Measurements from ENCODE around the gene WDR18. TPM values are rescaled to one million over a fixed set of nuclear protein-coding genes. Genes with fewer than 3 reads are reported as not detected.

Gene WDR18
- 37.1 and 127 TPM in 2 replicates for total RNA-seq (ENCODE audit: low replicate concordance)

GRCh38 chr19:984165-984967 is at the start of gene WDR18:
Gene WDR18 (plus strand): TSS chr19:984345. CDS start chr19:984354, 9 bp downstream.

GRCh38 chr19:1000095-1000494 is 15.9 kb downstream of the WDR18 start, which contains the start of gene GRIN3B:
Gene GRIN3B (plus strand): TSS chr19:1000419. CDS start chr19:1000438, 19 bp downstream.

GRCh38 chr19:1020868-1021425 is 36.8 kb downstream of the WDR18 start, which contains the start of gene TMEM259:
Gene TMEM259 (minus strand): TSS chr19:1021123. CDS start chr19:1020996, 127 bp downstream.

GRCh38 chr19:1025960-1026782 is 42.0 kb downstream of the WDR18 start, which contains the start of gene CNN2:
Gene CNN2 (plus strand): TSS chr19:1026608. CDS start chr19:1026662, 54 bp downstream.

GRCh38 chr19:1039646-1040475 is 55.7 kb downstream of the WDR18 start, which contains the start of gene ABCA7:
Gene ABCA7 (plus strand): TSS chr19:1040107. CDS start chr19:1041362, 1,255 bp downstream.

Other genes starting within 250 kb of the WDR18 start
- gene MISP, start 233.2 kb upstream of the WDR18 start, total RNA-seq (ENCODE audit: low replicate concordance), result under 0.01 TPM in 1 of 2 replicates, not detected in the other
- gene PTBP1, start 186.9 kb upstream of the WDR18 start, total RNA-seq (ENCODE audit: low replicate concordance), result 77.1 and 91.9 TPM in 2 replicates
- 0.15 and 1.2 TPM in 2 replicates for gene PLPPR3, start 162.4 kb upstream of the WDR18 start, total RNA-seq (ENCODE audit: low replicate concordance)
- not detected in 2 replicates for gene AZU1, start 156.5 kb upstream of the WDR18 start, total RNA-seq (ENCODE audit: low replicate concordance)
- not detected in 2 replicates for gene PRTN3, start 143.3 kb upstream of the WDR18 start, total RNA-seq (ENCODE audit: low replicate concordance)
- gene ELANE, start 132.0 kb upstream of the WDR18 start, total RNA-seq (ENCODE audit: low replicate concordance), result 0.15 TPM in 1 of 2 replicates, not detected in the other
- gene CFD, start 124.7 kb upstream of the WDR18 start, total RNA-seq (ENCODE audit: low replicate concordance), result 0.83 and 156 TPM in 2 replicates
- gene MED16, start 91.2 kb upstream of the WDR18 start, total RNA-seq (ENCODE audit: low replicate concordance), result 23.5 and 33.1 TPM in 2 replicates
- not detected in 2 replicates for gene RNU6-9, start 90.9 kb upstream of the WDR18 start, total RNA-seq (ENCODE audit: low replicate concordance)
- gene R3HDM4, start 71.1 kb upstream of the WDR18 start, total RNA-seq (ENCODE audit: low replicate concordance), result 6.8 and 24.8 TPM in 2 replicates
- not detected in 2 replicates for gene KISS1R, start 67.0 kb upstream of the WDR18 start, total RNA-seq (ENCODE audit: low replicate concordance)
- 7.6 and 15.2 TPM in 2 replicates for gene ARID3A, start 58.3 kb upstream of the WDR18 start, total RNA-seq (ENCODE audit: low replicate concordance)
- gene GRIN3B, start 16.1 kb downstream of the WDR18 start, total RNA-seq (ENCODE audit: low replicate concordance), result 0.23 and 0.45 TPM in 2 replicates
- gene TMEM259, start 36.8 kb downstream of the WDR18 start, total RNA-seq (ENCODE audit: low replicate concordance), result 41.3 and 58.0 TPM in 2 replicates
- not detected in 2 replicates for gene RNU6-2, start 37.2 kb downstream of the WDR18 start, total RNA-seq (ENCODE audit: low replicate concordance)
- gene CNN2, start 42.3 kb downstream of the WDR18 start, total RNA-seq (ENCODE audit: low replicate concordance), result 268 and 324 TPM in 2 replicates
- 2.2 and 8.4 TPM in 2 replicates for gene ABCA7, start 55.8 kb downstream of the WDR18 start, total RNA-seq (ENCODE audit: low replicate concordance)
- 0.82 and 4.7 TPM in 2 replicates for gene ARHGAP45, start 82.8 kb downstream of the WDR18 start, total RNA-seq (ENCODE audit: low replicate concordance)
- gene POLR2E, start 111.0 kb downstream of the WDR18 start, total RNA-seq (ENCODE audit: low replicate concordance), result 127 and 132 TPM in 2 replicates
- 382 and 1,065 TPM in 2 replicates for gene GPX4, start 119.6 kb downstream of the WDR18 start, total RNA-seq (ENCODE audit: low replicate concordance)
- 40.7 and 112 TPM in 2 replicates for gene SBNO2, start 189.9 kb downstream of the WDR18 start, total RNA-seq (ENCODE audit: low replicate concordance)
- gene STK11, start 221.4 kb downstream of the WDR18 start, total RNA-seq (ENCODE audit: low replicate concordance), result 77.6 and 112 TPM in 2 replicates